Measurements from ENCODE around the gene MYBPC1. TPM values are rescaled to one million over a fixed set of nuclear protein-coding genes. Genes with fewer than 3 reads are reported as not detected.
"Not testable (repeated sequence)": the region's sequence is repeated elsewhere in the genome, so short reads cannot be mapped to it uniquely, and the experiment has no call there.

Gene MYBPC1
- polyA plus RNA-seq, 1 donor: 3,952 TPM

- not testable (repeated sequence) for DNase-seq (ENCODE audit: low read depth)
Observed at GRCh38 chr12:101734482-101734881, 139.7 kb downstream of the MYBPC1 start.

Other genes starting within 250 kb of the MYBPC1 start
- gene ARL1, start 187.2 kb upstream of the MYBPC1 start, polyA plus RNA-seq (ENCODE audit: insufficient read length): 75.4 TPM
- not detected for gene SPIC, start 119.6 kb upstream of the MYBPC1 start, polyA plus RNA-seq (ENCODE audit: insufficient read length)
- 26.4 TPM for gene CHPT1, start 102.7 kb downstream of the MYBPC1 start, polyA plus RNA-seq (ENCODE audit: insufficient read length)
- 0.46 TPM for gene SYCP3, start 144.5 kb downstream of the MYBPC1 start, polyA plus RNA-seq (ENCODE audit: insufficient read length)
- gene GNPTAB, start 236.0 kb downstream of the MYBPC1 start, polyA plus RNA-seq (ENCODE audit: insufficient read length): 17.4 TPM